HEK293 (cell line): ENCODE measurements around the gene FES.

Source experiments
- CTCF ChIA-PET: fragments of 350-600 bp; formaldehyde crosslinking; extraction: SDS; loops from one replicate; lab custom pipeline; 2021; ENCODE audit warnings: antibody characterized with exemption; lab: Yijun Ruan, JAX
- POLR2A ChIA-PET: fragments of 300-600 bp; formaldehyde crosslinking; extraction: SDS; loops from one replicate; lab custom pipeline; 2020; ENCODE audit warnings: antibody characterized with exemption, inconsistent platforms; lab: Yijun Ruan, JAX
- H3K27ac ChIP-seq: fragments of 200-500 bp; sonication (Bioruptor generic); 2 replicates; pipeline ENCODE4 v1.5.1; 2014; ENCODE audit warnings: low read depth, low read length, control low read depth, inconsistent platforms; ENCODE audit errors: extremely low read depth
- H3K36me3 ChIP-seq, 2 experiments: fragments of 200-500 bp in 1 of 2; sonication (Bioruptor generic) in 1 of 2; 1 replicate in 1 of 2; 2 replicates in 1 of 2; pipeline ENCODE4 v1.5.1; 2014 to 2017; ENCODE audit warnings: inconsistent platforms in 2 of 2, low read length in 2 of 2; ENCODE audit not compliant: control insufficient read depth in 2 of 2, insufficient read depth in 1 of 2
- H3K4me1 ChIP-seq: fragments of 200-500 bp; sonication (Bioruptor generic); 2 replicates; pipeline ENCODE4 v1.5.1; 2014; ENCODE audit warnings: mild to moderate bottlenecking, low read length, inconsistent platforms; ENCODE audit not compliant: control insufficient read depth, insufficient read depth
- H3K4me3 ChIP-seq: 2 replicates; pipeline ENCODE4 v1.5.1; 2011; ENCODE audit warnings: low read depth, mild to moderate bottlenecking, control low read depth, low read length, moderate library complexity
- H3K9me3 ChIP-seq: fragments of 200-500 bp; sonication (Bioruptor generic); 2 replicates; pipeline ENCODE4 v1.5.1; 2014; ENCODE audit warnings: low read depth, low read length, inconsistent platforms; ENCODE audit not compliant: control insufficient read depth, insufficient read depth
- HOXC10 ChIP-seq: sonication (generic); formaldehyde crosslinking; IDR thresholded peaks from 2 replicates; pipeline ENCODE4 v1.8.1; 2023; ENCODE audit warnings: mild to moderate bottlenecking, missing genetic modification reagents
- KLF9 ChIP-seq: fragments of 450-650 bp; formaldehyde crosslinking; IDR thresholded peaks from 2 replicates; pipeline ENCODE4 v1.5.1; 2016; ENCODE audit warnings: missing biosample characterization, missing genetic modification characterization, low read depth
- SETDB1 ChIP-seq: IDR thresholded peaks from one replicate; pipeline ENCODE4 v1.6.1; 2017; ENCODE audit warnings: mild to moderate bottlenecking, low read length, moderate library complexity, mixed read lengths; ENCODE audit not compliant: insufficient read length
- SP2 ChIP-seq: fragments of 450-650 bp; formaldehyde crosslinking; IDR thresholded peaks from 2 replicates; pipeline ENCODE4 v1.5.1; 2016; ENCODE audit warnings: missing biosample characterization, missing genetic modification characterization
- SP7 ChIP-seq: fragments of 450-650 bp; formaldehyde crosslinking; IDR thresholded peaks from 2 replicates; pipeline ENCODE4 v1.5.1; 2016; ENCODE audit warnings: missing biosample characterization, missing genetic modification characterization
- WT1 ChIP-seq: fragments of 450-650 bp; formaldehyde crosslinking; IDR thresholded peaks from 2 replicates; pipeline ENCODE4 v1.5.1; 2016; ENCODE audit warnings: missing biosample characterization, missing genetic modification characterization
- ZBTB48 ChIP-seq: fragments of 450-650 bp; formaldehyde crosslinking; IDR thresholded peaks from 2 replicates; pipeline ENCODE4 v1.5.1; 2016; ENCODE audit warnings: missing biosample characterization, missing genetic modification characterization
- ZBTB8A ChIP-seq: fragments of 450-650 bp; formaldehyde crosslinking; IDR thresholded peaks from 2 replicates; pipeline ENCODE4 v1.5.1; 2016; ENCODE audit warnings: missing biosample characterization, missing genetic modification characterization
- ZNF10 ChIP-seq: fragments of 450-650 bp; formaldehyde crosslinking; IDR thresholded peaks from 2 replicates; pipeline ENCODE4 v1.5.1; 2017; ENCODE audit warnings: missing biosample characterization, missing genetic modification characterization
- ZNF211 ChIP-seq: fragments of 450-650 bp; formaldehyde crosslinking; IDR thresholded peaks from 2 replicates; pipeline ENCODE4 v1.5.1; 2016; ENCODE audit warnings: low read depth, missing biosample characterization, missing genetic modification characterization
- ZNF302 ChIP-seq: fragments of 450-650 bp; formaldehyde crosslinking; IDR thresholded peaks from 2 replicates; pipeline ENCODE4 v1.5.1; 2016; ENCODE audit warnings: missing biosample characterization, missing genetic modification characterization, low read depth
- ZNF341 ChIP-seq: fragments of 450-650 bp; formaldehyde crosslinking; IDR thresholded peaks from 2 replicates; pipeline ENCODE4; 2016; ENCODE audit warnings: low read depth, missing biosample characterization, missing genetic modification characterization
- ZNF433 ChIP-seq: fragments of 450-650 bp; formaldehyde crosslinking; IDR thresholded peaks from 2 replicates; pipeline ENCODE4 v1.5.1; 2016; ENCODE audit warnings: missing biosample characterization, missing genetic modification characterization, low read depth
- ZNF501 ChIP-seq: fragments of 450-650 bp; formaldehyde crosslinking; IDR thresholded peaks from 2 replicates; pipeline ENCODE4 v1.5.1; 2016; ENCODE audit warnings: missing biosample characterization, missing genetic modification characterization
- ZNF521 ChIP-seq: fragments of 450-650 bp; formaldehyde crosslinking; IDR thresholded peaks from 2 replicates; pipeline ENCODE4 v1.5.1; 2017; ENCODE audit warnings: missing biosample characterization, mild to moderate bottlenecking, missing genetic modification characterization
- ZNF530 ChIP-seq: fragments of 450-650 bp; formaldehyde crosslinking; IDR thresholded peaks from 2 replicates; pipeline ENCODE4 v1.5.1; 2016; ENCODE audit warnings: low read depth, missing biosample characterization, missing genetic modification characterization
- ZNF610 ChIP-seq: fragments of 450-650 bp; formaldehyde crosslinking; IDR thresholded peaks from 2 replicates; pipeline ENCODE4 v1.5.1; 2016; ENCODE audit warnings: missing biosample characterization, missing genetic modification characterization, borderline replicate concordance
- ZNF624 ChIP-seq: fragments of 450-650 bp; formaldehyde crosslinking; IDR thresholded peaks from 2 replicates; pipeline ENCODE4 v1.5.1; 2017; ENCODE audit warnings: missing biosample characterization, missing genetic modification characterization
- ZNF701 ChIP-seq: fragments of 450-650 bp; formaldehyde crosslinking; IDR thresholded peaks from 2 replicates; pipeline ENCODE4 v1.5.1; 2016; ENCODE audit warnings: missing biosample characterization, missing genetic modification characterization
- ZNF792 ChIP-seq: fragments of 450-650 bp; formaldehyde crosslinking; IDR thresholded peaks from 2 replicates; pipeline ENCODE4 v1.5.1; 2016; ENCODE audit warnings: missing biosample characterization, missing genetic modification characterization
- ZNF830 ChIP-seq: fragments of 450-650 bp; IDR thresholded peaks from 2 replicates; pipeline ENCODE4 v1.5.0; 2018; ENCODE audit warnings: missing biosample characterization, missing genetic modification characterization, low read depth, mild to moderate bottlenecking, moderate library complexity
- ZSCAN16 ChIP-seq: fragments of 450-650 bp; formaldehyde crosslinking; IDR thresholded peaks from 2 replicates; pipeline ENCODE4 v1.5.1; 2016; ENCODE audit warnings: missing biosample characterization, missing genetic modification characterization
- TF ChIP-seq, protein P1 (sequence below): fragments of 450-650 bp; formaldehyde crosslinking; IDR thresholded peaks from 2 replicates; pipeline ENCODE4 v1.5.1; 2016; ENCODE audit warnings: missing biosample characterization, missing genetic modification characterization
- TF ChIP-seq, protein P2 (sequence below): fragments of 450-650 bp; formaldehyde crosslinking; IDR thresholded peaks from 2 replicates; pipeline ENCODE4 v1.5.1; 2016; ENCODE audit warnings: missing biosample characterization, missing genetic modification characterization, borderline replicate concordance
- TF ChIP-seq, protein P3 (sequence below): fragments of 450-650 bp; formaldehyde crosslinking; IDR thresholded peaks from 2 replicates; pipeline ENCODE4 v1.5.1; 2016; ENCODE audit warnings: missing biosample characterization, missing genetic modification characterization
- TF ChIP-seq, protein P4 (sequence below): fragments of 450-650 bp; formaldehyde crosslinking; IDR thresholded peaks from 2 replicates; pipeline ENCODE4 v1.5.1; 2017; ENCODE audit warnings: missing biosample characterization, missing genetic modification characterization

FES gene

DNA sequence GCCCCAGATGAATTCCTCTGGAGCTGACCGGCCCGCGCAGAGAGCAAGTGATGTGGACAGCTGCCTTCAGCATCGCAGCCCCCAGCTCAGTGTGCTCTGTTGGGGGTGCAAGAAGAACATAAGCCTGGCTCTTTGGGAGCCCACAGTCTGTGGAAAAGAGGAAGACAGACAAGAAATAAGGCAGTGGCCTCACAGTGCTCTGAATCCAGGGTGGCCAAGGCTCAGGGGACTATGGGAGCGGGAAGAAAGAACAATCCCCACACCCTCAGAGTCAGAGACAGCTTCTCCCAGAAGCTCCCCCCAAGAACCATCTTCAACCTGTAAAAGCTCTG lies 48.3 kb downstream of the FES start (continued):
- TF ChIP-seq ZNF501, result 0 out of 2 replicates have a peak, but pooled peaks have one; percentile 11
- TF ChIP-seq HOXC10 (CRISPR knock-in tag), result no peak
- TF ChIP-seq ZNF792 (tag by site-specific recombination), result no peak
- TF ChIP-seq, protein P1, sequence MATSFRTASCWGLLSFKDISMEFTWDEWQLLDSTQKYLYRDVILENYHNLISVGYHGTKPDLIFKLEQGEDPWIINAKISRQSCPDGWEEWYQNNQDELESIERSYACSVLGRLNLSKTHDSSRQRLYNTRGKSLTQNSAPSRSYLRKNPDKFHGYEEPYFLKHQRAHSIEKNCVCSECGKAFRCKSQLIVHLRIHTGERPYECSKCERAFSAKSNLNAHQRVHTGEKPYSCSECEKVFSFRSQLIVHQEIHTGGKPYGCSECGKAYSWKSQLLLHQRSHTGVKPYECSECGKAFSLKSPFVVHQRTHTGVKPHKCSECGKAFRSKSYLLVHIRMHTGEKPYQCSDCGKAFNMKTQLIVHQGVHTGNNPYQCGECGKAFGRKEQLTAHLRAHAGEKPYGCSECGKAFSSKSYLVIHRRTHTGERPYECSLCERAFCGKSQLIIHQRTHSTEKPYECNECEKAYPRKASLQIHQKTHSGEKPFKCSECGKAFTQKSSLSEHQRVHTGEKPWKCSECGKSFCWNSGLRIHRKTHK (tag by site-specific recombination), result no peak
- no peak for TF ChIP-seq ZNF302 (tag by site-specific recombination)
- TF ChIP-seq ZNF701, result 0 out of 2 replicates have a peak, but pooled peaks have one; percentile 28
- TF ChIP-seq KLF9 (tag by site-specific recombination), result no peak
- TF ChIP-seq SP7 (tag by site-specific recombination), result 0 out of 2 replicates have a peak, but pooled peaks have one; percentile 4
- TF ChIP-seq ZNF830 (tag by site-specific recombination), result no peak
- TF ChIP-seq ZNF610 (tag by site-specific recombination), result no peak
- TF ChIP-seq, protein P2, sequence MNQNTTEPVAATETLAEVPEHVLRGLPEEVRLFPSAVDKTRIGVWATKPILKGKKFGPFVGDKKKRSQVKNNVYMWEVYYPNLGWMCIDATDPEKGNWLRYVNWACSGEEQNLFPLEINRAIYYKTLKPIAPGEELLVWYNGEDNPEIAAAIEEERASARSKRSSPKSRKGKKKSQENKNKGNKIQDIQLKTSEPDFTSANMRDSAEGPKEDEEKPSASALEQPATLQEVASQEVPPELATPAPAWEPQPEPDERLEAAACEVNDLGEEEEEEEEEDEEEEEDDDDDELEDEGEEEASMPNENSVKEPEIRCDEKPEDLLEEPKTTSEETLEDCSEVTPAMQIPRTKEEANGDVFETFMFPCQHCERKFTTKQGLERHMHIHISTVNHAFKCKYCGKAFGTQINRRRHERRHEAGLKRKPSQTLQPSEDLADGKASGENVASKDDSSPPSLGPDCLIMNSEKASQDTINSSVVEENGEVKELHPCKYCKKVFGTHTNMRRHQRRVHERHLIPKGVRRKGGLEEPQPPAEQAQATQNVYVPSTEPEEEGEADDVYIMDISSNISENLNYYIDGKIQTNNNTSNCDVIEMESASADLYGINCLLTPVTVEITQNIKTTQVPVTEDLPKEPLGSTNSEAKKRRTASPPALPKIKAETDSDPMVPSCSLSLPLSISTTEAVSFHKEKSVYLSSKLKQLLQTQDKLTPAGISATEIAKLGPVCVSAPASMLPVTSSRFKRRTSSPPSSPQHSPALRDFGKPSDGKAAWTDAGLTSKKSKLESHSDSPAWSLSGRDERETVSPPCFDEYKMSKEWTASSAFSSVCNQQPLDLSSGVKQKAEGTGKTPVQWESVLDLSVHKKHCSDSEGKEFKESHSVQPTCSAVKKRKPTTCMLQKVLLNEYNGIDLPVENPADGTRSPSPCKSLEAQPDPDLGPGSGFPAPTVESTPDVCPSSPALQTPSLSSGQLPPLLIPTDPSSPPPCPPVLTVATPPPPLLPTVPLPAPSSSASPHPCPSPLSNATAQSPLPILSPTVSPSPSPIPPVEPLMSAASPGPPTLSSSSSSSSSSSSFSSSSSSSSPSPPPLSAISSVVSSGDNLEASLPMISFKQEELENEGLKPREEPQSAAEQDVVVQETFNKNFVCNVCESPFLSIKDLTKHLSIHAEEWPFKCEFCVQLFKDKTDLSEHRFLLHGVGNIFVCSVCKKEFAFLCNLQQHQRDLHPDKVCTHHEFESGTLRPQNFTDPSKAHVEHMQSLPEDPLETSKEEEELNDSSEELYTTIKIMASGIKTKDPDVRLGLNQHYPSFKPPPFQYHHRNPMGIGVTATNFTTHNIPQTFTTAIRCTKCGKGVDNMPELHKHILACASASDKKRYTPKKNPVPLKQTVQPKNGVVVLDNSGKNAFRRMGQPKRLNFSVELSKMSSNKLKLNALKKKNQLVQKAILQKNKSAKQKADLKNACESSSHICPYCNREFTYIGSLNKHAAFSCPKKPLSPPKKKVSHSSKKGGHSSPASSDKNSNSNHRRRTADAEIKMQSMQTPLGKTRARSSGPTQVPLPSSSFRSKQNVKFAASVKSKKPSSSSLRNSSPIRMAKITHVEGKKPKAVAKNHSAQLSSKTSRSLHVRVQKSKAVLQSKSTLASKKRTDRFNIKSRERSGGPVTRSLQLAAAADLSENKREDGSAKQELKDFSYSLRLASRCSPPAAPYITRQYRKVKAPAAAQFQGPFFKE (tag by site-specific recombination), result no peak
- TF ChIP-seq ZBTB48, result no peak; the same call in 1 of the 2 replicates
- TF ChIP-seq, all 188 proteins: peak for 4

DNA sequence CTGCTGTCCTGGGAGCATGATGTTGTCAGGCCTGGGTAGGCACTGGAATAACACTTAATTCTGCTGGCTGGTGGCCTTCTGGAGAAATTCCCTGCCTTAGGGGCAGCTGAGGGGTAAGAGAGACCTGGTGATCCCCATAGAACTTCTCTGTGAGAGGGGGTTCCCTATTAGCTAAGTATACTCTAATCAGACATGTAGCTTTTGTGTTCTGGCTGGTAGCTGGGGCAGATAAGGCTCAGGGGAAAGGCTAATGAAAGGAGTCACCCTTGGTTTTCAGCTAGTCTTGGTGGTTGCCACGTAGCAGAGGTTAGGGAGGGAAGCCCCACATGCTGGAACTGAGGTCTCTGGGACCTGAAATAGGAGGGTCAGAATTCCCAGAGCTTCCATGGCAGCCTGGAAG lies 49.0 kb downstream of the FES start:
- POLR2A ChIA-PET, result interaction anchor here (1.1 to 11.4 kb wide), 6 partner anchors 9 to 216 kb away, joined by 3 to 179 read pairs (median 11); partner anchors contain the start of genes BLM, MAN2A2, RCCD1 and VPS33B
- H3K9me3 ChIP-seq, result no peaks in the 10 kb centered on the region
- TF ChIP-seq ZNF530, result no peak
- TF ChIP-seq, protein P3, sequence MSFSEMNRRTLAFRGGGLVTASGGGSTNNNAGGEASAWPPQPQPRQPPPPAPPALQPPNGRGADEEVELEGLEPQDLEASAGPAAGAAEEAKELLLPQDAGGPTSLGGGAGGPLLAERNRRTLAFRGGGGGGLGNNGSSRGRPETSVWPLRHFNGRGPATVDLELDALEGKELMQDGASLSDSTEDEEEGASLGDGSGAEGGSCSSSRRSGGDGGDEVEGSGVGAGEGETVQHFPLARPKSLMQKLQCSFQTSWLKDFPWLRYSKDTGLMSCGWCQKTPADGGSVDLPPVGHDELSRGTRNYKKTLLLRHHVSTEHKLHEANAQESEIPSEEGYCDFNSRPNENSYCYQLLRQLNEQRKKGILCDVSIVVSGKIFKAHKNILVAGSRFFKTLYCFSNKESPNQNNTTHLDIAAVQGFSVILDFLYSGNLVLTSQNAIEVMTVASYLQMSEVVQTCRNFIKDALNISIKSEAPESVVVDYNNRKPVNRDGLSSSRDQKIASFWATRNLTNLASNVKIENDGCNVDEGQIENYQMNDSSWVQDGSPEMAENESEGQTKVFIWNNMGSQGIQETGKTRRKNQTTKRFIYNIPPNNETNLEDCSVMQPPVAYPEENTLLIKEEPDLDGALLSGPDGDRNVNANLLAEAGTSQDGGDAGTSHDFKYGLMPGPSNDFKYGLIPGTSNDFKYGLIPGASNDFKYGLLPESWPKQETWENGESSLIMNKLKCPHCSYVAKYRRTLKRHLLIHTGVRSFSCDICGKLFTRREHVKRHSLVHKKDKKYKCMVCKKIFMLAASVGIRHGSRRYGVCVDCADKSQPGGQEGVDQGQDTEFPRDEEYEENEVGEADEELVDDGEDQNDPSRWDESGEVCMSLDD (tag by site-specific recombination), result no peak
- TF ChIP-seq ZNF521, result no peak
- TF ChIP-seq ZSCAN16, result no peak
- TF ChIP-seq ZNF433, result no peak
- no peak for TF ChIP-seq SP2
- no peak for TF ChIP-seq ZNF341 (tag by site-specific recombination)
- TF ChIP-seq, protein P4, sequence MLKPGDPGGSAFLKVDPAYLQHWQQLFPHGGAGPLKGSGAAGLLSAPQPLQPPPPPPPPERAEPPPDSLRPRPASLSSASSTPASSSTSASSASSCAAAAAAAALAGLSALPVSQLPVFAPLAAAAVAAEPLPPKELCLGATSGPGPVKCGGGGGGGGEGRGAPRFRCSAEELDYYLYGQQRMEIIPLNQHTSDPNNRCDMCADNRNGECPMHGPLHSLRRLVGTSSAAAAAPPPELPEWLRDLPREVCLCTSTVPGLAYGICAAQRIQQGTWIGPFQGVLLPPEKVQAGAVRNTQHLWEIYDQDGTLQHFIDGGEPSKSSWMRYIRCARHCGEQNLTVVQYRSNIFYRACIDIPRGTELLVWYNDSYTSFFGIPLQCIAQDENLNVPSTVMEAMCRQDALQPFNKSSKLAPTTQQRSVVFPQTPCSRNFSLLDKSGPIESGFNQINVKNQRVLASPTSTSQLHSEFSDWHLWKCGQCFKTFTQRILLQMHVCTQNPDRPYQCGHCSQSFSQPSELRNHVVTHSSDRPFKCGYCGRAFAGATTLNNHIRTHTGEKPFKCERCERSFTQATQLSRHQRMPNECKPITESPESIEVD (tag by site-specific recombination), result no peak
- TF ChIP-seq ZNF211 (tag by site-specific recombination), result no peak
- TF ChIP-seq SETDB1, result no peak
- TF ChIP-seq ZBTB8A (tag by site-specific recombination), result no peak
- no peak for TF ChIP-seq ZNF624 (tag by site-specific recombination)
- TF ChIP-seq ZNF10 (tag by site-specific recombination), result no peak
- no peak for TF ChIP-seq WT1 (tag by site-specific recombination)
- 0 out of 2 replicates have a peak, but pooled peaks cover 2% of the 10 kb centered on the region for H3K4me1 ChIP-seq
- H3K4me3 ChIP-seq, result no peak overlapping the region
- CTCF ChIA-PET, result interaction anchor here (0.6 to 11.7 kb wide), 44 partner anchors 9 to 876 kb away, joined by 3 to 163 read pairs (median 6); partner anchors contain the start of genes MAN2A2, RCCD1 and VPS33B
- no peak overlapping the region for H3K27ac ChIP-seq
- peaks cover 15 to 21% of the 10 kb centered on the region in 2 experiments; a peak in 2 of 3 replicates for H3K36me3 ChIP-seq
